ENCODE data around the gene RAB24.
"Not testable (repeated sequence)": the region's sequence is repeated elsewhere in the genome, so short reads cannot be mapped to it uniquely, and the experiment has no call there.

The RAB24 gene

GRCh38 chr5:177269232-177269895, 34.2 kb downstream of the RAB24 start:
- no peak for DNase-seq (ENCODE audit: low read depth)
- TF ChIP-seq CTCF (conservative IDR thresholded peaks at IDR 0.05; ENCODE audit: low read depth, low read length): no peak

GRCh38 chr5:177265395-177265794, 38.1 kb downstream of the RAB24 start:
- DNase-seq (ENCODE audit: low read depth): no peak
- H3K4me3 ChIP-seq (ENCODE audit: low read length): no peak overlapping the region
- no peak for TF ChIP-seq CTCF (conservative IDR thresholded peaks at IDR 0.05; ENCODE audit: low read depth, low read length)

More at GRCh38 chr5:177269232-177269895, 34.2 kb downstream of the RAB24 start:
- H3K4me3 ChIP-seq (ENCODE audit: low read length): no peak overlapping the region

- H3K4me3 ChIP-seq (ENCODE audit: low read length): no peak overlapping the region
- no peak for DNase-seq (ENCODE audit: low read depth)
- TF ChIP-seq CTCF (conservative IDR thresholded peaks at IDR 0.05; ENCODE audit: low read depth, low read length): no peak
These were observed 39.3 kb downstream of the RAB24 start for GRCh38 chr5:177264178-177264577.

GRCh38 chr5:177261510-177261909, 42.0 kb downstream of the RAB24 start:
- no peak for DNase-seq (ENCODE audit: low read depth)
- no peak overlapping the region for H3K4me3 ChIP-seq (ENCODE audit: low read length)
- no peak for TF ChIP-seq CTCF (conservative IDR thresholded peaks at IDR 0.05; ENCODE audit: low read depth, low read length)

- no peak for DNase-seq (ENCODE audit: low read depth)
- no peak for TF ChIP-seq CTCF (conservative IDR thresholded peaks at IDR 0.05; ENCODE audit: low read depth, low read length)
- H3K4me3 ChIP-seq (ENCODE audit: low read length): no peak overlapping the region
These were observed 42.6 kb downstream of the RAB24 start for GRCh38 chr5:177260961-177261360.

- DNase-seq (ENCODE audit: low read depth): not testable (repeated sequence)
These were observed 44.8 kb downstream of the RAB24 start for GRCh38 chr5:177258711-177259110.

GRCh38 chr5:177256296-177256695, 47.2 kb downstream of the RAB24 start:
- no peak for DNase-seq (ENCODE audit: low read depth)
- no peak for TF ChIP-seq CTCF (conservative IDR thresholded peaks at IDR 0.05; ENCODE audit: low read depth, low read length)
- no peak overlapping the region for H3K4me3 ChIP-seq (ENCODE audit: low read length)

More at GRCh38 chr5:177258711-177259110, 44.8 kb downstream of the RAB24 start:
- not testable (repeated sequence) for H3K4me3 ChIP-seq (ENCODE audit: low read length)
